Neural cell (in vitro differentiated cells): Measurements from ENCODE around the gene SLC2A13. TPM values are rescaled to one million over a fixed set of nuclear protein-coding genes. Genes with fewer than 3 reads are reported as not detected.

ENCODE experiments used
- H2AFZ ChIP-seq: fragments of 200-600, 300-800 bp; sonication (generic), shearing (Covaris generic); 2 replicates; pipeline ENCODE4 v1.6.0; 2014; ENCODE audit warnings: low read depth, mild to moderate bottlenecking, antibody characterized with exemption, low read length, moderate library complexity
- H3F3A ChIP-seq: fragments of 200-600 bp; shearing (Covaris generic); 2 replicates; pipeline ENCODE4 v1.6.1; 2016; ENCODE audit warnings: mild to moderate bottlenecking, moderate library complexity, mixed read lengths, antibody characterized with exemption, low read length; ENCODE audit not compliant: insufficient read depth, poor library complexity, severe bottlenecking
- H3K27ac ChIP-seq: fragments of 200-600, 300-800 bp; sonication (generic), shearing (Covaris generic); 2 replicates; pipeline ENCODE4 v1.5.1; 2014; ENCODE audit warnings: mild to moderate bottlenecking, low read length, moderate library complexity
- H3K27me3 ChIP-seq: fragments of 300-800, 200-600 bp; sonication (generic), shearing (Covaris generic); 2 replicates; pipeline ENCODE4 v1.6.0; 2014; ENCODE audit warnings: mild to moderate bottlenecking, low read depth, low read length, moderate library complexity; ENCODE audit not compliant: insufficient read depth
- H3K36me3 ChIP-seq: fragments of 300-800, 200-600 bp; sonication (generic), shearing (Covaris generic); 2 replicates; pipeline ENCODE4 v1.5.1; 2014; ENCODE audit warnings: mild to moderate bottlenecking, antibody characterized with exemption, low read length, moderate library complexity; ENCODE audit not compliant: insufficient read depth
- H3K4me2 ChIP-seq: fragments of 300-800, 200-600 bp; sonication (generic), shearing (Covaris generic); 2 replicates; pipeline ENCODE4 v1.6.0; 2014; ENCODE audit warnings: mild to moderate bottlenecking, low read length
- H3K4me3 ChIP-seq: fragments of 300-800, 200-600 bp; sonication (generic), shearing (Covaris generic); 2 replicates; pipeline ENCODE4 v1.5.1; 2014; ENCODE audit warnings: mild to moderate bottlenecking, low read length, moderate library complexity
- H3K79me2 ChIP-seq: fragments of 200-600 bp; shearing (Covaris generic); replicated peaks from 2 replicates; pipeline ENCODE4 v1.6.0; 2014; ENCODE audit warnings: mild to moderate bottlenecking, low read length, moderate library complexity; ENCODE audit not compliant: insufficient read depth
- H3K9ac ChIP-seq: fragments of 300-800, 200-600 bp; sonication (generic), shearing (Covaris generic); 2 replicates; pipeline ENCODE4 v1.6.1; 2016; ENCODE audit warnings: mild to moderate bottlenecking, low read length, mixed read lengths
- H3K9me2 ChIP-seq: fragments of 200-600 bp; shearing (Covaris generic); 2 replicates; pipeline ENCODE4 v1.6.1; 2016; ENCODE audit warnings: mild to moderate bottlenecking, low read length, mixed read lengths; ENCODE audit not compliant: insufficient read depth
- H3K9me3 ChIP-seq: fragments of 200-600, 300-800 bp; sonication (generic), shearing (Covaris generic); 2 replicates; pipeline ENCODE4 v1.6.1; 2016; ENCODE audit warnings: mild to moderate bottlenecking, mixed run types, low read length, moderate library complexity, mixed read lengths
- H4K20me1 ChIP-seq: fragments of 200-600 bp; shearing (Covaris generic); 2 replicates; pipeline ENCODE4 v1.6.1; 2016; ENCODE audit warnings: mild to moderate bottlenecking, mixed run types; ENCODE audit not compliant: insufficient read depth
- CTCF ChIP-seq: fragments of 450-650 bp; IDR thresholded peaks from 2 replicates; pipeline ENCODE4 v1.5.1; 2014; ENCODE audit warnings: antibody characterized with exemption, mild to moderate bottlenecking, moderate library complexity; ENCODE audit not compliant: poor library complexity, severe bottlenecking
- EP300 ChIP-seq: fragments of 450-650 bp; conservative IDR thresholded peaks from 2 replicates; pipeline ENCODE4 v1.6.1; 2014; ENCODE audit warnings: antibody characterized with exemption, mild to moderate bottlenecking, moderate library complexity; ENCODE audit not compliant: poor library complexity, severe bottlenecking
- EZH2 ChIP-seq: fragments of 200-600, 300-800 bp; shearing (Covaris generic), sonication (generic); IDR thresholded peaks from 2 replicates; pipeline ENCODE4 v1.6.1; 2014; ENCODE audit warnings: antibody characterized with exemption, low read length, borderline replicate concordance, mild to moderate bottlenecking; ENCODE audit not compliant: insufficient read depth, poor library complexity, severe bottlenecking
- MXI1 ChIP-seq: fragments of 450-650 bp; conservative IDR thresholded peaks from 2 replicates; pipeline ENCODE4 v1.6.1; 2014; ENCODE audit warnings: antibody characterized with exemption, mild to moderate bottlenecking; ENCODE audit not compliant: poor library complexity, severe bottlenecking
- POLR2AphosphoS5 ChIP-seq: IDR thresholded peaks from 2 replicates; pipeline ENCODE4 v1.6.1; 2012
- RAD21 ChIP-seq: fragments of 450-650 bp; conservative IDR thresholded peaks from 2 replicates; pipeline ENCODE4 v1.6.1; 2014; ENCODE audit warnings: antibody characterized with exemption, mild to moderate bottlenecking, moderate library complexity
- REST ChIP-seq: IDR thresholded peaks from 2 replicates; pipeline ENCODE4 v1.6.1; 2012; ENCODE audit warnings: borderline replicate concordance
- SMC3 ChIP-seq: fragments of 450-650 bp; conservative IDR thresholded peaks from 2 replicates; pipeline ENCODE4 v1.6.1; 2014; ENCODE audit warnings: antibody characterized with exemption, mild to moderate bottlenecking, moderate library complexity; ENCODE audit not compliant: poor library complexity
- TAF1 ChIP-seq: IDR thresholded peaks from 2 replicates; pipeline ENCODE4 v1.6.1; 2012; ENCODE audit warnings: low read depth
- polyA plus RNA-seq: library from polyadenylated mRNA; depleted of rRNA; stranded (reverse); fragments of >200 nt; gene quantifications from 2 replicates; pipeline ENCODE4 v1.2.3, GENCODE V29; 2014

SLC2A13 gene
- polyA plus RNA-seq, 1 donor from 2014 or later: 10.7 TPM

- Histone ChIP-seq H3F3A (no peaks in the 10 kb centered on the region), H3K4me2 (no peak overlapping the region), H3K4me3 (no peak overlapping the region), H3K79me2 (no peaks in the 10 kb centered on the region), H2AFZ (no peak overlapping the region), H3K9me3 (no peaks in the 10 kb centered on the region), H3K27ac (no peak overlapping the region), H3K27me3 (no peaks in the 10 kb centered on the region), H4K20me1 (no peaks in the 10 kb centered on the region), H3K9ac (no peak overlapping the region), H3K36me3 (no peaks in the 10 kb centered on the region), H3K9me2 (no peaks in the 10 kb centered on the region)
- TF ChIP-seq POLR2AphosphoS5: no peak
- no peak for TF ChIP-seq EP300
- no peak for TF ChIP-seq SMC3
- no peak for TF ChIP-seq CTCF
- no peak for TF ChIP-seq MXI1
- no peak for TF ChIP-seq RAD21
- TF ChIP-seq EZH2: no peak
- no peak for TF ChIP-seq REST
- no peak for TF ChIP-seq TAF1
Measured at GRCh38 chr12:40033242-40033630, 72.6 kb downstream of the SLC2A13 start.

- H3K36me3 ChIP-seq: no peaks in the 10 kb centered on the region
- no peaks in the 10 kb centered on the region for H4K20me1 ChIP-seq
- no peaks in the 10 kb centered on the region for H3K9me3 ChIP-seq
- no peaks in the 10 kb centered on the region for H3F3A ChIP-seq
- H3K27me3 ChIP-seq: no peaks in the 10 kb centered on the region
- TF ChIP-seq MXI1 (no peak), REST (no peak), POLR2AphosphoS5 (no peak), SMC3 (no peak), CTCF (no peak), TAF1 (no peak), EZH2 (no peak), RAD21 (no peak), EP300 (no peak)
- no peak overlapping the region for H3K27ac ChIP-seq
- H2AFZ ChIP-seq: no peak overlapping the region
- H3K4me3 ChIP-seq: no peak overlapping the region
- H3K79me2 ChIP-seq: no peaks in the 10 kb centered on the region
- no peaks in the 10 kb centered on the region for H3K9me2 ChIP-seq
- H3K9ac ChIP-seq: no peak overlapping the region
- no peak overlapping the region for H3K4me2 ChIP-seq
Measured at GRCh38 chr12:40032433-40033241, 73.2 kb downstream of the SLC2A13 start.
